Ishikawa (cell line): ENCODE results near the gene MARK3.

Source experiments
- CEBPB ChIP-seq: IDR thresholded peaks from 2 replicates; pipeline ENCODE4 v1.6.1; 2012
- CREB1 ChIP-seq: IDR thresholded peaks from 2 replicates; pipeline ENCODE4 v1.6.1; 2012; ENCODE audit warnings: low read depth
- EGR1 ChIP-seq: IDR thresholded peaks from 2 replicates; pipeline ENCODE4 v1.6.1; 2012
- EP300 ChIP-seq: IDR thresholded peaks from 2 replicates; pipeline ENCODE4 v1.6.1; 2012; ENCODE audit warnings: borderline replicate concordance
- FOXM1 ChIP-seq: IDR thresholded peaks from 2 replicates; pipeline ENCODE4 v1.6.1; 2012; ENCODE audit warnings: low read depth, borderline replicate concordance
- MAX ChIP-seq: IDR thresholded peaks from 2 replicates; pipeline ENCODE4 v1.6.1; 2012
- NFIC ChIP-seq: IDR thresholded peaks from 2 replicates; pipeline ENCODE4 v1.6.1; 2012
- RAD21 ChIP-seq: IDR thresholded peaks from 2 replicates; pipeline ENCODE4 v1.6.1; 2012; ENCODE audit warnings: low read depth
- REST ChIP-seq: IDR thresholded peaks from 2 replicates; pipeline ENCODE4 v1.6.1; 2012; ENCODE audit warnings: low read depth, mild to moderate bottlenecking
- TAF1 ChIP-seq: IDR thresholded peaks from 2 replicates; pipeline ENCODE4 v1.6.1; 2012; ENCODE audit warnings: low read depth, mild to moderate bottlenecking
- TCF12 ChIP-seq: IDR thresholded peaks from 2 replicates; pipeline ENCODE4 v1.6.1; 2012; ENCODE audit warnings: low read depth
- TEAD4 ChIP-seq: IDR thresholded peaks from 2 replicates; pipeline ENCODE4 v1.6.1; 2012
- YY1 ChIP-seq: IDR thresholded peaks from 2 replicates; pipeline ENCODE4 v1.6.1; 2012; ENCODE audit warnings: low read depth
- ZBTB7A ChIP-seq: IDR thresholded peaks from 2 replicates; pipeline ENCODE4 v1.6.1; 2012; ENCODE audit warnings: low read depth
- TF ChIP-seq, protein P1 (sequence below): IDR thresholded peaks from 2 replicates; pipeline ENCODE4 v1.6.1; 2012

The MARK3 gene

DNA sequence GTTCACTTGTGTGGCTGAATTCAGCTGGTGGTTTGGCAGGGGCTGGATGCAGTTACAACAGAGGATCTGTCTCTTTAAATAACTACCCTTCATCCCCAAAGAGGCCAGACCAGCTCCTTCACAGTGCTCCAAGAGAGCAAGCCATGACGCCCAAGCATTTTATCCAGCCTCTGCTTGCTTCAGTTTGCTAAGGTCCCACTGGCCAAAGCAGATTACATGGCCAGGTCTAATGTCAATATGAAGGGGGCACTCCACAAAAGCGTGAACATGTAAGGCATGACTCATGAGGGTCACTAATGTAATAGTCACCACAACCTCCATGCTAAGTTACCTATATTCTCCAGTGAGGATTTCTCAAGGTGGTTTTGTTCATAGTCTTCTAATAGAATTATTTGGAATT, 62.9 kb downstream of the MARK3 start:
- TF ChIP-seq CEBPB, result no peak
- TF ChIP-seq TAF1, result no peak
- no peak for TF ChIP-seq ZBTB7A
- no peak for TF ChIP-seq REST
- no peak for TF ChIP-seq YY1
- TF ChIP-seq CREB1, result no peak
- TF ChIP-seq EGR1, result no peak
- TF ChIP-seq, protein P1, sequence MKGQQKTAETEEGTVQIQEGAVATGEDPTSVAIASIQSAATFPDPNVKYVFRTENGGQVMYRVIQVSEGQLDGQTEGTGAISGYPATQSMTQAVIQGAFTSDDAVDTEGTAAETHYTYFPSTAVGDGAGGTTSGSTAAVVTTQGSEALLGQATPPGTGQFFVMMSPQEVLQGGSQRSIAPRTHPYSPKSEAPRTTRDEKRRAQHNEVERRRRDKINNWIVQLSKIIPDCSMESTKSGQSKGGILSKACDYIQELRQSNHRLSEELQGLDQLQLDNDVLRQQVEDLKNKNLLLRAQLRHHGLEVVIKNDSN, result no peak
- TF ChIP-seq TEAD4, result no peak
- no peak for TF ChIP-seq RAD21
- TF ChIP-seq EP300, result no peak
- TF ChIP-seq FOXM1, result no peak
- TF ChIP-seq TCF12, result no peak
- no peak for TF ChIP-seq NFIC
- TF ChIP-seq MAX, result no peak

- no peak for TF ChIP-seq CEBPB
- TF ChIP-seq MAX, result no peak
- TF ChIP-seq, protein P1, result no peak
- TF ChIP-seq EGR1, result no peak
- no peak for TF ChIP-seq TCF12
- TF ChIP-seq NFIC, result no peak
- TF ChIP-seq REST, result no peak
- no peak for TF ChIP-seq RAD21
- no peak for TF ChIP-seq EP300
- no peak for TF ChIP-seq TAF1
- TF ChIP-seq ZBTB7A, result no peak
- TF ChIP-seq YY1, result no peak
- TF ChIP-seq CREB1, result no peak
- no peak for TF ChIP-seq TEAD4
- TF ChIP-seq FOXM1, result no peak
These were observed 64.5 kb downstream of the MARK3 start for GRCh38 chr14:103449634-103450161.

GRCh38 chr14:103450416-103450815, 65.2 kb downstream of the MARK3 start:
- no peak for TF ChIP-seq TCF12
- TF ChIP-seq YY1, result no peak
- TF ChIP-seq, protein P1, result no peak
- no peak for TF ChIP-seq RAD21
- no peak for TF ChIP-seq REST
- no peak for TF ChIP-seq CREB1

GRCh38 chr14:103451401-103451800, 66.2 kb downstream of the MARK3 start:
- TF ChIP-seq FOXM1 (no peak), NFIC (no peak), CEBPB (no peak), TEAD4 (no peak), RAD21 (no peak), ZBTB7A (no peak), EP300 (no peak), YY1 (no peak), TAF1 (no peak), EGR1 (no peak), TCF12 (no peak), REST (no peak), MAX (no peak), CREB1 (no peak)
- TF ChIP-seq, protein P1, result no peak
